ENCODE data around the gene PFKM. TPM values are rescaled to one million over a fixed set of nuclear protein-coding genes. Genes with fewer than 3 reads are reported as not detected.

The PFKM gene
- total and polyA plus RNA-seq, 9 of the 15 experiments (the other 6 are each of a cell fraction or from before 2014, with no cell fraction given), result 16.5 to 39.9 (median 31.7) TPM

- TF ChIP-seq GTF3C2 (IDR thresholded peaks at IDR 0.05; ENCODE audit: borderline replicate concordance, extremely low read depth, insufficient read length), result no peak
- no peak for TF ChIP-seq TBL1XR1 (IDR thresholded peaks at IDR 0.05; ENCODE audit: low read length in 2 of 2)
- TF ChIP-seq SMARCB1 (IDR thresholded peaks at IDR 0.05; ENCODE audit: insufficient read length, low read depth), result no peak
- no peak; the same call in 1 of the 2 replicates for TF ChIP-seq EP300 (IDR thresholded peaks at IDR 0.05; ENCODE audit: low read length)
- no peak for TF ChIP-seq TARDBP (IDR thresholded peaks at IDR 0.05)
- TF ChIP-seq CCNT2 (IDR thresholded peaks at IDR 0.05; ENCODE audit: borderline replicate concordance, extremely low read depth, insufficient read length, low read depth, low read length), result no peak
- 0 out of 4 replicates have a peak, but pooled peaks of 1 of the 2 experiments have one; percentile 0 for TF ChIP-seq SIX5 (IDR thresholded peaks at IDR 0.05; ENCODE audit: borderline replicate concordance in 1 of 2, insufficient read depth in 1 of 2, low read depth in 1 of 2, low read length in 2 of 2)
- TF ChIP-seq ZFP91 (CRISPR knock-in tag; IDR thresholded peaks at IDR 0.05), result no peak
- TF ChIP-seq ZBED1 (IDR thresholded peaks at IDR 0.05), result no peak
- TF ChIP-seq ZNF24 (IDR thresholded peaks at IDR 0.05), result no peak
- TF ChIP-seq TCF7L2 (IDR thresholded peaks at IDR 0.05; ENCODE audit: low read depth, low read length), result no peak
- TF ChIP-seq CEBPB (tag; IDR thresholded peaks at IDR 0.05), result no peak
- TF ChIP-seq HEY1 (CRISPR knock-in tag; IDR thresholded peaks at IDR 0.05; ENCODE audit: borderline replicate concordance), result no peak
- no peak for TF ChIP-seq MAFK (IDR thresholded peaks at IDR 0.05; ENCODE audit: low read length)
- TF ChIP-seq SOX6 (IDR thresholded peaks at IDR 0.05), result 0 out of 2 replicates have a peak, but pooled peaks have one; percentile 22
- TF ChIP-seq ZNF445 (CRISPR knock-in tag; IDR thresholded peaks at IDR 0.05; ENCODE audit: low read depth), result no peak
These were observed 38.1 kb downstream of the PFKM start, which contains the start of gene ASB8 (continued) for GRCh38 chr12:48157018-48157888.
